ENCODE data around the gene STS. TPM values are rescaled to one million over a fixed set of nuclear protein-coding genes. Genes with fewer than 3 reads are reported as not detected.

STS gene
- total and polyA plus RNA-seq, 10 of the 15 experiments (the other 5 are each of a cell fraction or from before 2014, with no cell fraction given): 1.6 to 19.4 (median 4.7) TPM

- TF ChIP-seq ZNF687 (IDR thresholded peaks at IDR 0.05) (no peak), SMAD5 (IDR thresholded peaks at IDR 0.05; ENCODE audit: low read depth) (no peak), NKRF (conservative IDR thresholded peaks at IDR 0.05) (no peak), POU2F2 (IDR thresholded peaks at IDR 0.05; ENCODE audit: borderline replicate concordance, low read depth, low read length) (no peak), MLLT1 (IDR thresholded peaks at IDR 0.05) (no peak), ATF2 (IDR thresholded peaks at IDR 0.05; ENCODE audit: low read length) (no peak), CREM (IDR thresholded peaks at IDR 0.05; ENCODE audit: low read depth) (no peak), RAD51 (IDR thresholded peaks at IDR 0.05) (no peak), SUPT20H (IDR thresholded peaks at IDR 0.05; ENCODE audit: borderline replicate concordance, control insufficient read depth, low read depth, low read length) (no peak), RFX5 (IDR thresholded peaks at IDR 0.05; ENCODE audit: low read depth, low read length) (no peak), ZZZ3 (IDR thresholded peaks at IDR 0.05; ENCODE audit: control insufficient read depth, insufficient read length, low read depth) (no peak), RELB (IDR thresholded peaks at IDR 0.05; ENCODE audit: low read depth) (no peak), KLF5 (IDR thresholded peaks at IDR 0.05; ENCODE audit: partially characterized antibody) (no peak)
Observed at GRCh38 chrX:7188672-7189071, 41.2 kb downstream of the STS start (continued).

All from GM12878 (cell line).